ENCODE data around the gene TRIM6. TPM values are rescaled to one million over a fixed set of nuclear protein-coding genes. Genes with fewer than 3 reads are reported as not detected.

Gene TRIM6
- total and polyA plus RNA-seq, 9 of the 15 experiments (the other 6 are each of a cell fraction or from before 2014, with no cell fraction given) = 5.0 to 11.8 (median 8.7) TPM

DNA sequence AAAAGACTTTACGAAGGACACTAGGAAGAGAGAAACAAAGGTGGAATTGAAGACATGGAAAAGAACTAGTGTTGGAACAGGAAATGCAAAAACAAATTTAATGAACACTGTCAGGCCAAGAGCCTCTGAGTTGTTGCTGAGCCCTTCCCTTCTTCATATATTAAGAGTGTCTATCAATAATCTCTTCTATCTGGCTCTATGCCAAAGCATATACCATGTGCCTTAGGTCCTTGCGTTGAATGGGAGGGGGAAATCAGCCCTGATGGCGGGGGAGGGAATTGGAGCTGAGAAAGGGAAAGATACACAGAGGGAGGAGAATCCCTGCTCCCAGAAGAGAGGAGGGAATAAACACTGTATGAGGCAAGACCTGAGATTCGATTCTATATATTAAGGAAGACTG, 21.3 kb upstream of the TRIM6 start:
- 11% methylated on average over 4 of the region's 4 CpGs for WGBS (ENCODE audit: insufficient coverage, low coverage, missing lambda C conversion rate)
- Histone ChIP-seq H3K4me3 (no peak overlapping the region), H3K27me3 (ENCODE audit: control insufficient read depth in 2 of 2, insufficient read depth in 2 of 2, low read length in 2 of 2) (no peaks in the 10 kb centered on the region), H3K9me1 (ENCODE audit: control insufficient read depth, insufficient read depth, low read length) (no peaks in the 10 kb centered on the region), H3K36me3 (ENCODE audit: control insufficient read depth, insufficient read depth, low read length) (no peaks in the 10 kb centered on the region), H3K9ac (ENCODE audit: insufficient read depth in 1 of 2, low read depth in 2 of 2, low read length in 2 of 2) (no peak overlapping the region), H3K27ac (ENCODE audit: extremely low read depth, low read depth, low read length) (no peak overlapping the region), H3K4me2 (ENCODE audit: insufficient read depth, low read length) (no peak overlapping the region), H4K20me1 (replicated peaks; ENCODE audit: control insufficient read depth, insufficient read depth, low read length) (no peaks in the 10 kb centered on the region), H3K9me3 (replicated peaks; ENCODE audit: control insufficient read depth, insufficient read depth, low read depth, low read length) (no peaks in the 10 kb centered on the region), H3K79me2 (ENCODE audit: control insufficient read depth, insufficient read depth, low read length) (no peaks in the 10 kb centered on the region), H3K4me1 (replicated peaks in 1 of 2; ENCODE audit: control insufficient read depth in 2 of 2, insufficient read depth in 2 of 2, low read length in 2 of 2) (no peaks in the 10 kb centered on the region), H2AFZ (ENCODE audit: low read depth, low read length) (no peak overlapping the region)
- CTCF ChIA-PET (ENCODE audit: low intra/inter-chr PET ratio) = no interaction called here
- intact Hi-C loops (cut with micrococcal nuclease) (loop anchor here (10.0 kb wide), 1 partner anchor 60 kb away; the partner anchor contains the start of gene UBQLNL), in situ Hi-C loops (cut with MboI) (no loop called here)
- TF ChIP-seq TARDBP (IDR thresholded peaks at IDR 0.05) = no peak
- peak; percentile 92 for TF ChIP-seq NFIC (IDR thresholded peaks at IDR 0.05)
- no peak for TF ChIP-seq ZNF3 (CRISPR knock-in tag; IDR thresholded peaks at IDR 0.05)
- no peak for TF ChIP-seq HDAC8 (tag; IDR thresholded peaks at IDR 0.05)
- TF ChIP-seq NFIX (CRISPR knock-in tag; IDR thresholded peaks at IDR 0.05; ENCODE audit: low read depth) = peak; percentile 45
- TF ChIP-seq ZNF644 (tag; IDR thresholded peaks at IDR 0.05; ENCODE audit: low read depth) = no peak
- no peak for TF ChIP-seq DMBX1 (CRISPR knock-in tag; IDR thresholded peaks at IDR 0.05; ENCODE audit: borderline replicate concordance)
- POLR2A ChIA-PET = interaction anchor here (1.4 kb wide), 1 partner anchor 15 kb away, joined by 5 read pairs; no protein-coding TSS in a partner anchor
- ATAC-seq (no peak), DNase-seq (ENCODE audit: extremely low read depth in 1 of 4, low spot score in 3 of 4) (no peak), FAIRE-seq (no peak)
- BruUV-seq (replicated peaks) = no TSS peak

DNA sequence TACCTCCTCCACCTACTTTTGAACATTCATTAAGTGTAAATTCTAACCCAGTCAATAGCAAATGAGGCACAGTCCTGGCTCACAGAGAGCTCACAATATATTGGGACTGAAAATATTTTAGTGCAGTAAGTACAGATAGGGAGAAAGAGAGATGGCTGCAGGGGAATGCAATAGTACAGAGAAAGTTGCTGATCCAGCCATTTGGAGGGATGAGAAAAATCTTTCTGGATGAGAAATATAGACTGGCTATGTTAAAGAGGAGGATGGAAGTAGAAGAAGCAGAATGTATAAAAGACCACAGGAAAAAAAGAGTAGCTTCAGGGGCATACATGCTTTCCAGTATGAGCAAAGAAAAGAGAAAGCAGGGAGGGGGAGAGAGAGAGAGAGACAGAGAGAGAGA, 19.3 kb upstream of the TRIM6 start:
- DNase-seq (ENCODE audit: extremely low read depth in 1 of 4, low spot score in 3 of 4) (no peak), ATAC-seq (no peak), FAIRE-seq (no peak)
- no peaks in the 10 kb centered on the region for H3K36me3 ChIP-seq (ENCODE audit: control insufficient read depth, insufficient read depth, low read length)
- no peaks in the 10 kb centered on the region for H4K20me1 ChIP-seq (replicated peaks; ENCODE audit: control insufficient read depth, insufficient read depth, low read length)
- H3K27ac ChIP-seq (ENCODE audit: extremely low read depth, low read depth, low read length) = no peak overlapping the region
- BruUV-seq (replicated peaks) = no TSS peak
- H3K9me3 ChIP-seq (replicated peaks; ENCODE audit: control insufficient read depth, insufficient read depth, low read depth, low read length) = no peaks in the 10 kb centered on the region
- in situ Hi-C loops (cut with MboI) (no loop called here), intact Hi-C loops (cut with micrococcal nuclease) (loop anchor here (10.0 kb wide), 1 partner anchor 62 kb away; the partner anchor contains the start of gene UBQLNL)
- H3K9ac ChIP-seq (ENCODE audit: insufficient read depth in 1 of 2, low read depth in 2 of 2, low read length in 2 of 2) = no peak overlapping the region
- H3K27me3 ChIP-seq (ENCODE audit: control insufficient read depth in 2 of 2, insufficient read depth in 2 of 2, low read length in 2 of 2) = no peaks in the 10 kb centered on the region
- no peak overlapping the region for H3K4me3 ChIP-seq
- no peaks in the 10 kb centered on the region for H3K79me2 ChIP-seq (ENCODE audit: control insufficient read depth, insufficient read depth, low read length)
- POLR2A ChIA-PET = no interaction called here
- H2AFZ ChIP-seq (ENCODE audit: low read depth, low read length) = no peak overlapping the region
- no peaks in the 10 kb centered on the region for H3K9me1 ChIP-seq (ENCODE audit: control insufficient read depth, insufficient read depth, low read length)
- H3K4me2 ChIP-seq (ENCODE audit: insufficient read depth, low read length) = no peak overlapping the region
- peaks cover 11 to 13% of the 10 kb centered on the region in 2 experiments; a peak in 2 of 5 replicates for H3K4me1 ChIP-seq (replicated peaks in 1 of 2; ENCODE audit: control insufficient read depth in 2 of 2, insufficient read depth in 2 of 2, low read length in 2 of 2)
- CTCF ChIA-PET (ENCODE audit: low intra/inter-chr PET ratio) = no interaction called here
- TF ChIP-seq HNRNPH1 (optimal IDR thresholded peaks at IDR 0.05; ENCODE audit: low read depth, low read length) (no peak), C11orf30 (IDR thresholded peaks at IDR 0.05; ENCODE audit: low read depth) (peak; percentile 58), ZBTB8A (IDR thresholded peaks at IDR 0.05; ENCODE audit: partially characterized antibody) (no peak)
